ENCODE results near the gene MAML3.

Gene MAML3

GRCh38 chr4:140014284-140014683 lies 139.7 kb downstream of the MAML3 start:
- FAIRE-seq (no peak), DNase-seq (ENCODE audit: insufficient read length, low spot score) (no peak)
- TF ChIP-seq PAX5 (IDR thresholded peaks at IDR 0.05; ENCODE audit: insufficient read depth, low read length, severe bottlenecking) (no peak), TAF1 (IDR thresholded peaks at IDR 0.05; ENCODE audit: low read depth, low read length) (no peak), POLR2AphosphoS5 (IDR thresholded peaks at IDR 0.05; ENCODE audit: low read depth, low read length) (no peak), POLR2A (IDR thresholded peaks at IDR 0.05; ENCODE audit: low read depth, low read length) (no peak), POU2F2 (IDR thresholded peaks at IDR 0.05; ENCODE audit: low read depth, low read length) (no peak), SPI1 (IDR thresholded peaks at IDR 0.05; ENCODE audit: low read depth, low read length) (no peak)

GRCh38 chr4:140012688-140013486 lies 141.1 kb downstream of the MAML3 start:
- TF ChIP-seq PAX5 (IDR thresholded peaks at IDR 0.05; ENCODE audit: insufficient read depth, low read length, severe bottlenecking) (no peak), POLR2A (IDR thresholded peaks at IDR 0.05; ENCODE audit: low read depth, low read length) (no peak), TAF1 (IDR thresholded peaks at IDR 0.05; ENCODE audit: low read depth, low read length) (no peak), SPI1 (IDR thresholded peaks at IDR 0.05; ENCODE audit: low read depth, low read length) (no peak), POLR2AphosphoS5 (IDR thresholded peaks at IDR 0.05; ENCODE audit: low read depth, low read length) (no peak), POU2F2 (IDR thresholded peaks at IDR 0.05; ENCODE audit: low read depth, low read length) (no peak)
- FAIRE-seq (no peak), DNase-seq (ENCODE audit: insufficient read length, low spot score) (no peak)

GRCh38 chr4:140005699-140006098 lies 148.3 kb downstream of the MAML3 start:
- no peak for TF ChIP-seq TAF1 (IDR thresholded peaks at IDR 0.05; ENCODE audit: low read depth, low read length)
- no peak for TF ChIP-seq POLR2AphosphoS5 (IDR thresholded peaks at IDR 0.05; ENCODE audit: low read depth, low read length)
- no peak for TF ChIP-seq POLR2A (IDR thresholded peaks at IDR 0.05; ENCODE audit: low read depth, low read length)
- TF ChIP-seq POU2F2 (IDR thresholded peaks at IDR 0.05; ENCODE audit: low read depth, low read length): no peak
- no peak for TF ChIP-seq PAX5 (IDR thresholded peaks at IDR 0.05; ENCODE audit: insufficient read depth, low read length, severe bottlenecking)
- TF ChIP-seq SPI1 (IDR thresholded peaks at IDR 0.05; ENCODE audit: low read depth, low read length): no peak
- FAIRE-seq (no peak), DNase-seq (ENCODE audit: insufficient read length, low spot score) (no peak)

GRCh38 chr4:140004922-140005627 lies 148.9 kb downstream of the MAML3 start:
- no peak for TF ChIP-seq POLR2A (IDR thresholded peaks at IDR 0.05; ENCODE audit: low read depth, low read length)
- TF ChIP-seq TAF1 (IDR thresholded peaks at IDR 0.05; ENCODE audit: low read depth, low read length): no peak
- no peak for TF ChIP-seq PAX5 (IDR thresholded peaks at IDR 0.05; ENCODE audit: insufficient read depth, low read length, severe bottlenecking)
- TF ChIP-seq POU2F2 (IDR thresholded peaks at IDR 0.05; ENCODE audit: low read depth, low read length): no peak
- TF ChIP-seq POLR2AphosphoS5 (IDR thresholded peaks at IDR 0.05; ENCODE audit: low read depth, low read length): no peak
- TF ChIP-seq SPI1 (IDR thresholded peaks at IDR 0.05; ENCODE audit: low read depth, low read length): no peak
- FAIRE-seq (no peak), DNase-seq (ENCODE audit: insufficient read length, low spot score) (no peak)

GRCh38 chr4:140004549-140004895 lies 149.5 kb downstream of the MAML3 start:
- DNase-seq (ENCODE audit: insufficient read length, low spot score) (no peak), FAIRE-seq (no peak)
- TF ChIP-seq SPI1 (IDR thresholded peaks at IDR 0.05; ENCODE audit: low read depth, low read length): no peak
- TF ChIP-seq TAF1 (IDR thresholded peaks at IDR 0.05; ENCODE audit: low read depth, low read length): no peak
- no peak for TF ChIP-seq POLR2AphosphoS5 (IDR thresholded peaks at IDR 0.05; ENCODE audit: low read depth, low read length)
- TF ChIP-seq POLR2A (IDR thresholded peaks at IDR 0.05; ENCODE audit: low read depth, low read length): no peak
- no peak for TF ChIP-seq POU2F2 (IDR thresholded peaks at IDR 0.05; ENCODE audit: low read depth, low read length)
- TF ChIP-seq PAX5 (IDR thresholded peaks at IDR 0.05; ENCODE audit: insufficient read depth, low read length, severe bottlenecking): no peak

GRCh38 chr4:140003876-140004548 lies 150.0 kb downstream of the MAML3 start:
- TF ChIP-seq SPI1 (IDR thresholded peaks at IDR 0.05; ENCODE audit: low read depth, low read length) (no peak), PAX5 (IDR thresholded peaks at IDR 0.05; ENCODE audit: insufficient read depth, low read length, severe bottlenecking) (no peak), TAF1 (IDR thresholded peaks at IDR 0.05; ENCODE audit: low read depth, low read length) (no peak), POLR2A (IDR thresholded peaks at IDR 0.05; ENCODE audit: low read depth, low read length) (no peak), POLR2AphosphoS5 (IDR thresholded peaks at IDR 0.05; ENCODE audit: low read depth, low read length) (no peak), POU2F2 (IDR thresholded peaks at IDR 0.05; ENCODE audit: low read depth, low read length) (no peak)
- FAIRE-seq (no peak), DNase-seq (ENCODE audit: insufficient read length, low spot score) (no peak)

- DNase-seq (ENCODE audit: insufficient read length, low spot score) (no peak), FAIRE-seq (no peak)
- TF ChIP-seq PAX5 (IDR thresholded peaks at IDR 0.05; ENCODE audit: insufficient read depth, low read length, severe bottlenecking): no peak
- TF ChIP-seq SPI1 (IDR thresholded peaks at IDR 0.05; ENCODE audit: low read depth, low read length): no peak
- no peak for TF ChIP-seq POLR2AphosphoS5 (IDR thresholded peaks at IDR 0.05; ENCODE audit: low read depth, low read length)
- TF ChIP-seq TAF1 (IDR thresholded peaks at IDR 0.05; ENCODE audit: low read depth, low read length): no peak
- TF ChIP-seq POU2F2 (IDR thresholded peaks at IDR 0.05; ENCODE audit: low read depth, low read length): no peak
- no peak for TF ChIP-seq POLR2A (IDR thresholded peaks at IDR 0.05; ENCODE audit: low read depth, low read length)
Measured at GRCh38 chr4:140000232-140000631, 153.8 kb downstream of the MAML3 start.

- TF ChIP-seq POU2F2 (IDR thresholded peaks at IDR 0.05; ENCODE audit: low read depth, low read length) (no peak), TAF1 (IDR thresholded peaks at IDR 0.05; ENCODE audit: low read depth, low read length) (no peak), POLR2AphosphoS5 (IDR thresholded peaks at IDR 0.05; ENCODE audit: low read depth, low read length) (no peak), PAX5 (IDR thresholded peaks at IDR 0.05; ENCODE audit: insufficient read depth, low read length, severe bottlenecking) (no peak), SPI1 (IDR thresholded peaks at IDR 0.05; ENCODE audit: low read depth, low read length) (no peak), POLR2A (IDR thresholded peaks at IDR 0.05; ENCODE audit: low read depth, low read length) (no peak)
- no peak for FAIRE-seq
- DNase-seq (ENCODE audit: insufficient read length, low spot score): no peak
Measured at GRCh38 chr4:139988863-139989765, 164.9 kb downstream of the MAML3 start.

Measured in GM12891 (cell line).